PC-9 (cell line): Measurements from ENCODE around the gene PDIA5.

Experiments
- EZH2 ChIP-seq: fragments of 200-600 bp; sonication (generic); IDR thresholded peaks from 2 replicates; pipeline ENCODE4 v1.8.0; 2017; ENCODE audit warnings: antibody characterized with exemption, low read depth
- TF ChIP-seq, protein P1 (sequence below): fragments of 200-600 bp; sonication (generic); conservative IDR thresholded peaks from 2 replicates; pipeline ENCODE4 v1.6.1; 2017; ENCODE audit warnings: mixed run types, antibody characterized with exemption, mild to moderate bottlenecking, moderate library complexity

GRCh38 chr3:123157209-123157597 lies 90.4 kb downstream of the PDIA5 start:
- TF ChIP-seq, protein P1, sequence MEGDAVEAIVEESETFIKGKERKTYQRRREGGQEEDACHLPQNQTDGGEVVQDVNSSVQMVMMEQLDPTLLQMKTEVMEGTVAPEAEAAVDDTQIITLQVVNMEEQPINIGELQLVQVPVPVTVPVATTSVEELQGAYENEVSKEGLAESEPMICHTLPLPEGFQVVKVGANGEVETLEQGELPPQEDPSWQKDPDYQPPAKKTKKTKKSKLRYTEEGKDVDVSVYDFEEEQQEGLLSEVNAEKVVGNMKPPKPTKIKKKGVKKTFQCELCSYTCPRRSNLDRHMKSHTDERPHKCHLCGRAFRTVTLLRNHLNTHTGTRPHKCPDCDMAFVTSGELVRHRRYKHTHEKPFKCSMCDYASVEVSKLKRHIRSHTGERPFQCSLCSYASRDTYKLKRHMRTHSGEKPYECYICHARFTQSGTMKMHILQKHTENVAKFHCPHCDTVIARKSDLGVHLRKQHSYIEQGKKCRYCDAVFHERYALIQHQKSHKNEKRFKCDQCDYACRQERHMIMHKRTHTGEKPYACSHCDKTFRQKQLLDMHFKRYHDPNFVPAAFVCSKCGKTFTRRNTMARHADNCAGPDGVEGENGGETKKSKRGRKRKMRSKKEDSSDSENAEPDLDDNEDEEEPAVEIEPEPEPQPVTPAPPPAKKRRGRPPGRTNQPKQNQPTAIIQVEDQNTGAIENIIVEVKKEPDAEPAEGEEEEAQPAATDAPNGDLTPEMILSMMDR, result no peak
- TF ChIP-seq EZH2, result no peak
